Nephron progenitor cell (in vitro differentiated cells): ENCODE data around the gene ZNF410.
"Not testable (repeated sequence)": the region's sequence is repeated elsewhere in the genome, so short reads cannot be mapped to it uniquely, and the experiment has no call there.

Experiments
- DNase-seq: peaks from one replicate; pipeline ENCODE4 v3.0.0; 2021
- H3K27ac Mint-ChIP-seq: 2 replicates; pipeline ENCODE4 v1.8.0; 2021; ENCODE audit warnings: mild to moderate bottlenecking, moderate library complexity, mixed read lengths
- H3K27me3 Mint-ChIP-seq: 2 replicates; pipeline ENCODE4 v1.8.0; 2021; ENCODE audit warnings: mild to moderate bottlenecking, low read depth, mixed read lengths; ENCODE audit not compliant: poor library complexity
- H3K36me3 Mint-ChIP-seq: 2 replicates; pipeline ENCODE4 v1.8.0; 2021; ENCODE audit warnings: low read depth, mixed read lengths
- H3K4me1 Mint-ChIP-seq: 2 replicates; pipeline ENCODE4 v1.8.0; 2021; ENCODE audit warnings: mixed read lengths
- H3K4me3 Mint-ChIP-seq: 2 replicates; pipeline ENCODE4 v1.8.0; 2021; ENCODE audit warnings: mild to moderate bottlenecking, moderate library complexity, mixed read lengths
- H3K9me3 Mint-ChIP-seq: 2 replicates; pipeline ENCODE4 v1.8.0; 2021; ENCODE audit warnings: mild to moderate bottlenecking, moderate library complexity, mixed read lengths
- CTCF ChIP-seq: fragments of 200-600 bp; sonication (generic); IDR thresholded peaks from 2 replicates; pipeline ENCODE4 v1.5.0; 2021; ENCODE audit warnings: antibody characterized with exemption

The ZNF410 gene

GRCh38 chr14:73889376-73889775, 2.7 kb downstream of the ZNF410 start:
- Mint-ChIP-seq H3K27me3 (no peaks in the 10 kb centered on the region), H3K36me3 (peaks cover 18% of the 10 kb centered on the region), H3K27ac (peak overlapping the region; percentile 83), H3K4me3 (peak overlapping the region; percentile 38), H3K9me3 (no peaks in the 10 kb centered on the region), H3K4me1 (peaks cover 41% of the 10 kb centered on the region)
- no peak for TF ChIP-seq CTCF
- DNase-seq = no peak

- not testable (repeated sequence) for H3K4me1 Mint-ChIP-seq, H3K9me3 Mint-ChIP-seq, H3K27me3 Mint-ChIP-seq, H3K27ac Mint-ChIP-seq, H3K4me3 Mint-ChIP-seq, DNase-seq
- H3K36me3 Mint-ChIP-seq = peaks cover 41% of the 10 kb centered on the region
Measured at GRCh38 chr14:73894180-73894687, 7.6 kb downstream of the ZNF410 start.

GRCh38 chr14:73895939-73896338, 9.3 kb downstream of the ZNF410 start:
- Mint-ChIP-seq H3K36me3 (peaks cover 52% of the 10 kb centered on the region), H3K27me3 (no peaks in the 10 kb centered on the region), H3K4me3 (no peak overlapping the region), H3K27ac (no peak overlapping the region), H3K9me3 (no peaks in the 10 kb centered on the region), H3K4me1 (no peaks in the 10 kb centered on the region)
- no peak for TF ChIP-seq CTCF
- DNase-seq = no peak

- no peak for DNase-seq
- Mint-ChIP-seq H3K27ac (no peak overlapping the region), H3K27me3 (no peaks in the 10 kb centered on the region), H3K4me1 (no peaks in the 10 kb centered on the region), H3K4me3 (no peak overlapping the region), H3K36me3 (peaks cover 53% of the 10 kb centered on the region), H3K9me3 (no peaks in the 10 kb centered on the region)
- no peak for TF ChIP-seq CTCF
Measured at GRCh38 chr14:73896521-73896920, 9.9 kb downstream of the ZNF410 start.

GRCh38 chr14:73903028-73903427, 16.4 kb downstream of the ZNF410 start:
- no peak for TF ChIP-seq CTCF
- no peaks in the 10 kb centered on the region for H3K27me3 Mint-ChIP-seq
- H3K27ac Mint-ChIP-seq = no peak overlapping the region
- DNase-seq = no peak
- H3K36me3 Mint-ChIP-seq = peaks cover 50% of the 10 kb centered on the region
- no peaks in the 10 kb centered on the region for H3K4me1 Mint-ChIP-seq
- no peak overlapping the region for H3K4me3 Mint-ChIP-seq
- no peaks in the 10 kb centered on the region for H3K9me3 Mint-ChIP-seq

- no peaks in the 10 kb centered on the region for H3K4me1 Mint-ChIP-seq
- peaks cover 78% of the 10 kb centered on the region for H3K36me3 Mint-ChIP-seq
- H3K27ac Mint-ChIP-seq = peak overlapping the region; percentile 43
- peaks cover 12% of the 10 kb centered on the region for H3K9me3 Mint-ChIP-seq
- TF ChIP-seq CTCF = no peak
- no peaks in the 10 kb centered on the region for H3K27me3 Mint-ChIP-seq
- no peak for DNase-seq
- no peak overlapping the region for H3K4me3 Mint-ChIP-seq
Measured at GRCh38 chr14:73909681-73910080, 23.0 kb downstream of the ZNF410 start.
